ENCODE results near the gene OPHN1.

GRCh38 chrX:68451720-68452119 is 18.4 kb upstream of the OPHN1 start:
- TF ChIP-seq CTCF (IDR thresholded peaks at IDR 0.05; ENCODE audit: low read depth, low read length, poor library complexity, severe bottlenecking) (no peak), EZH2phosphoT487 (IDR thresholded peaks at IDR 0.05; ENCODE audit: borderline replicate concordance, low read length) (no peak)

Measured in DOHH2 (cell line).